Measurements from ENCODE around the gene CT45A1.
"Not testable (repeated sequence)": the region's sequence is repeated elsewhere in the genome, so short reads cannot be mapped to it uniquely, and the experiment has no call there.

The CT45A1 gene

GRCh38 chrX:135737366-135738071 is 24.1 kb downstream of the CT45A1 start:
- in situ Hi-C loops (cut with MboI; ENCODE audit: low sequenced_read_pairs, unreplicated experiment): no loop called here
- TF ChIP-seq, protein P1, sequence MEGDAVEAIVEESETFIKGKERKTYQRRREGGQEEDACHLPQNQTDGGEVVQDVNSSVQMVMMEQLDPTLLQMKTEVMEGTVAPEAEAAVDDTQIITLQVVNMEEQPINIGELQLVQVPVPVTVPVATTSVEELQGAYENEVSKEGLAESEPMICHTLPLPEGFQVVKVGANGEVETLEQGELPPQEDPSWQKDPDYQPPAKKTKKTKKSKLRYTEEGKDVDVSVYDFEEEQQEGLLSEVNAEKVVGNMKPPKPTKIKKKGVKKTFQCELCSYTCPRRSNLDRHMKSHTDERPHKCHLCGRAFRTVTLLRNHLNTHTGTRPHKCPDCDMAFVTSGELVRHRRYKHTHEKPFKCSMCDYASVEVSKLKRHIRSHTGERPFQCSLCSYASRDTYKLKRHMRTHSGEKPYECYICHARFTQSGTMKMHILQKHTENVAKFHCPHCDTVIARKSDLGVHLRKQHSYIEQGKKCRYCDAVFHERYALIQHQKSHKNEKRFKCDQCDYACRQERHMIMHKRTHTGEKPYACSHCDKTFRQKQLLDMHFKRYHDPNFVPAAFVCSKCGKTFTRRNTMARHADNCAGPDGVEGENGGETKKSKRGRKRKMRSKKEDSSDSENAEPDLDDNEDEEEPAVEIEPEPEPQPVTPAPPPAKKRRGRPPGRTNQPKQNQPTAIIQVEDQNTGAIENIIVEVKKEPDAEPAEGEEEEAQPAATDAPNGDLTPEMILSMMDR (IDR thresholded peaks at IDR 0.05; ENCODE audit: borderline replicate concordance, control extremely low read depth, extremely low read depth, insufficient read depth, missing control alignments): no peak
- no peak for DNase-seq (ENCODE audit: low spot score)

DNA sequence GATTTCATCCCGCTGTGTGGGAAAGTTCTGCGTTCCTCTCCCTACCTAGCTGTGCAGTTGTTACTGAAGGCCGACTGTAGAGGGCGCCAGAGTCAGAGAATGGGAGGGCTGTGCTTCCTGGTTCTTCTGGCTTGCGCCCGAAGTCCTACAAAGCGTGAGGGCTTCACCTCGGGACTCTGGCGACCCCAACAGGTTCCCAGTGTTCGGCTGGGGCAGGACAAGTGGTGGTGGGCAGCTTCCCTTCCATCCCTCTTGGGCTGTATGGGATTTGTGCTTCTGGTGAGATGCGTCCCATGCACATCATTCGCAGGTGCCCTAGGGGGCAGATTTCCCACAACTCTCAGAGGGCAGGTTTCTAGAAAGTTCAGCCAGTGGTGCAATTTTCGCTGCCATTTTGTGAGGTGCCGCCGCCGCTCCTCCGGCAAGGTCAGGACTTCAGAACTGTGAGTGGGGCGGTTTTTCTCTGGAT is 27.3 kb downstream of the CT45A1 start:
- in situ Hi-C loops (cut with MboI; ENCODE audit: low sequenced_read_pairs, unreplicated experiment): no loop called here
- peak; percentile 61 for DNase-seq (ENCODE audit: low spot score)

DNA sequence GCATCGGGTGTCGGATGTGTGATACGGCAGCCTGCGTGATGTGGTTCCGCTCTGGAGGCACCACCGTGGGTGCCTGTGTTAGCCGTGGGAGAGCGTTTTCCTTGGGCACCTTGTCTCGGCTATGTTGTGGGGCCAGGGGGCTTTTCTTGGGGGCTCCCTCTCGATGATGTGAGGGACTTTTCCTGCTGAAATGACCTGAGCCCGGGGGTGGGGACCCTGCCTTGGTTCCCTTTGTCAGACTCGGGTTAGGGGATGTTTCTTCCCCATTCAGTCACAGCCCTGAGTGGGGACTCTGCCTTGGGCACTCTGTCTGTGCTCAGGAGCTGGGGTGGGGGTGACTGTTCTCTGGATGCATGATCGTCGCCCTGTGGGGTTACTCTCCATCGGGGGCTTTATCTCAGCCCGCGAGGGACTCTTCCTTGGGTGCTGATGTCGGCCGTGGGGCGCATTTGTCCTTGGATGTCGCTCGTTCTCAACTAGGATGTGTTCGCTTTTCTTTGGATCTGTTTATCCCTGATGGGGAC is 27.8 kb downstream of the CT45A1 start:
- DNase-seq (ENCODE audit: low spot score): no peak
- in situ Hi-C loops (cut with MboI; ENCODE audit: low sequenced_read_pairs, unreplicated experiment): no loop called here
- TF ChIP-seq, protein P1 (IDR thresholded peaks at IDR 0.05; ENCODE audit: borderline replicate concordance, control extremely low read depth, extremely low read depth, insufficient read depth, missing control alignments): no peak

More for the DNA sequence above, 27.3 kb downstream of the CT45A1 start:
- TF ChIP-seq, protein P1 (IDR thresholded peaks at IDR 0.05; ENCODE audit: borderline replicate concordance, control extremely low read depth, extremely low read depth, insufficient read depth, missing control alignments): peak; percentile 49

GRCh38 chrX:135744739-135745138 is 31.3 kb downstream of the CT45A1 start:
- DNase-seq (ENCODE audit: low spot score); in situ Hi-C loops (cut with MboI; ENCODE audit: low sequenced_read_pairs, unreplicated experiment): not testable (repeated sequence)

GRCh38 chrX:135768091-135768490 is 54.7 kb downstream of the CT45A1 start, which contains the start of gene CT45A3:
CT45A3 (minus strand) TSS chrX:135768191; CDS start chrX:135764444, 3,747 bp downstream.
- in situ Hi-C loops (cut with MboI; ENCODE audit: low sequenced_read_pairs, unreplicated experiment); DNase-seq (ENCODE audit: low spot score): not testable (repeated sequence)

Data from GM13976 (cell line).